Adrenal gland (tissue), 5 donors: ENCODE measurements around the gene TMEM117.

Experiments
- CTCF ChIP-seq, 6 experiments: fragments of 450-650 bp in 4 of 6; fragments of 200-600 bp in 2 of 6; sonication (generic) in 1 of 6; IDR thresholded peaks; 1 replicate in 5 of 6; 2 replicates in 1 of 6; pipeline versions ENCODE4 v1.5.1 to v1.8.0; 2016 to 2021; ENCODE audit warnings: antibody characterized with exemption in 6 of 6, mild to moderate bottlenecking in 2 of 6, moderate library complexity in 1 of 6
- POLR2A ChIP-seq, 2 donors: fragments of 450-650 bp; IDR thresholded peaks; one replicate each; pipeline ENCODE4 v1.6.1; 2017; ENCODE audit warnings: antibody characterized with exemption in 2 of 2, mild to moderate bottlenecking in 2 of 2, moderate library complexity in 1 of 2
- donor health status: DM: no; HTN: no; CAD: no.

GRCh38 chr12:44225149-44225510, 389.2 kb downstream of the TMEM117 start:
- TF ChIP-seq CTCF (IDR thresholded peaks at IDR 0.05) = no peak
- TF ChIP-seq POLR2A (IDR thresholded peaks at IDR 0.05) = no peak
